K562 (cell line): Measurements from ENCODE around the gene NCMAP. TPM values are rescaled to one million over a fixed set of nuclear protein-coding genes. Genes with fewer than 3 reads are reported as not detected.

Source experiments
- CEBPZ ChIP-seq: fragments of 150-350 bp; IDR thresholded peaks from 2 replicates; pipeline ENCODE4 v1.6.1; 2014; ENCODE audit warnings: low read depth, mild to moderate bottlenecking, low read length, borderline replicate concordance
- GABPB2 ChIP-seq: fragments of 250-450 bp; sonication (Bioruptor Pico); conservative IDR thresholded peaks from 2 replicates; pipeline ENCODE4 v1.5.1; 2021; ENCODE audit warnings: mild to moderate bottlenecking
- IRF1 ChIP-seq: sonication (generic); formaldehyde crosslinking; IDR thresholded peaks from 2 replicates; pipeline ENCODE4 v1.8.0; 2022; ENCODE audit warnings: missing genetic modification reagents, mild to moderate bottlenecking, borderline replicate concordance
- MYNN ChIP-seq, 2 experiments: sonication (generic); formaldehyde crosslinking in 1 of 2; IDR thresholded peaks; 2 replicates each; pipeline versions ENCODE4 v1.5.0 to v1.6.1; 2016 to 2020; ENCODE audit warnings: antibody characterized with exemption in 1 of 2, missing genetic modification reagents in 1 of 2
- NCOA6 ChIP-seq: fragments of 450-650 bp; IDR thresholded peaks from 2 replicates; pipeline ENCODE4 v1.6.1; 2017; ENCODE audit warnings: mild to moderate bottlenecking
- RAD51 ChIP-seq: fragments of 450-650 bp; IDR thresholded peaks from 2 replicates; pipeline ENCODE4 v1.7.1; 2016; ENCODE audit warnings: low read depth, mild to moderate bottlenecking, borderline replicate concordance
- RBBP5 ChIP-seq: fragments of 200-600 bp; sonication (generic); IDR thresholded peaks from 2 replicates; pipeline ENCODE4 v1.6.1; 2012; ENCODE audit warnings: borderline replicate concordance, mild to moderate bottlenecking, low read length, control low read depth, inconsistent platforms; ENCODE audit not compliant: insufficient read depth, poor library complexity, severe bottlenecking
- SMAD3 ChIP-seq: fragments of 450-650 bp; formaldehyde crosslinking; conservative IDR thresholded peaks from 2 replicates; pipeline ENCODE4 v1.4.0; 2020; ENCODE audit warnings: mild to moderate bottlenecking
- STAG1 ChIP-seq: sonication (generic); formaldehyde crosslinking; IDR thresholded peaks from 2 replicates; pipeline ENCODE4 v1.5.0; 2020; ENCODE audit warnings: missing genetic modification reagents, borderline replicate concordance
- TRIM28 ChIP-seq: fragments of 450-650 bp; IDR thresholded peaks from 2 replicates; pipeline ENCODE4 v1.6.1; 2017
- ZC3H4 ChIP-seq: sonication (generic); formaldehyde crosslinking; IDR thresholded peaks from 2 replicates; pipeline ENCODE4 v1.9.0; 2021; ENCODE audit warnings: missing genetic modification reagents, borderline replicate concordance
- ZFP30 ChIP-seq: fragments of 250-450 bp; sonication (Bioruptor Pico); IDR thresholded peaks from 2 replicates; pipeline ENCODE4 v1.8.0; 2022; ENCODE audit warnings: moderate library complexity, mild to moderate bottlenecking, inconsistent platforms, borderline replicate concordance
- ZNF431 ChIP-seq: sonication (generic); formaldehyde crosslinking; IDR thresholded peaks from 2 replicates; pipeline ENCODE4 v1.8.0; 2022; ENCODE audit warnings: mild to moderate bottlenecking, missing genetic modification reagents
- ZNF644 ChIP-seq: fragments of 200-800 bp; sonication (Bioruptor generic); IDR thresholded peaks from 2 replicates; pipeline ENCODE4 v1.6.1; 2016; ENCODE audit warnings: low read depth, missing genetic modification characterization, missing compliant biosample characterization
- ZNF740 ChIP-seq, 3 experiments: fragments of 200-800 bp in 1 of 3; sonication (Bioruptor generic) in 1 of 3; sonication (generic) in 1 of 3; formaldehyde crosslinking in 1 of 3; IDR thresholded peaks; 2 replicates each; pipeline versions ENCODE4 v1.6.1 to v1.8.0; 2016 to 2022; ENCODE audit warnings: mild to moderate bottlenecking in 2 of 3, missing compliant biosample characterization in 2 of 3, missing genetic modification characterization in 2 of 3, missing genetic modification reagents in 1 of 3
- ZSCAN29 ChIP-seq: fragments of 450-650 bp; IDR thresholded peaks from 2 replicates; pipeline ENCODE4 v1.6.1; 2017
- polyA plus RNA-seq, 8 experiments: library from polyadenylated mRNA; depleted of rRNA in 4 of 8; stranded (reverse) in 5 of 8; unstranded in 3 of 8; fragments of >200 nt; fragmentation: Nextera tagmentation in 2 of 8; fragmentation: Illumina TruSeq in 1 of 8; extraction: Ambion mirVana in 2 of 8; extraction: Trizol in 1 of 8; gene quantifications; 2 replicates each; pipeline versions ENCODE4 v1.2.1 to v1.2.3, GENCODE V29; 2011 to 2014; ENCODE audit warnings: inconsistent platforms in 1 of 8, missing spikeins in 1 of 8
- total RNA-seq, 7 experiments: library from RNA; depleted of rRNA in 6 of 7; stranded (reverse); fragments of >200 nt in 6 of 7; fragmentation: Illumina TruSeq in 2 of 7; extraction: Trizol in 2 of 7; gene quantifications; 2 replicates each; pipeline versions ENCODE4 v1.2.1 to v1.2.3, GENCODE V29; 2011 to 2021; ENCODE audit warnings: low replicate concordance in 1 of 7
- TF ChIP-seq, protein P1 (sequence below): sonication (generic); formaldehyde crosslinking; IDR thresholded peaks from 2 replicates; pipeline ENCODE4 v1.8.0; 2022; ENCODE audit warnings: mild to moderate bottlenecking, missing genetic modification reagents
- TF ChIP-seq, protein P2 (sequence below): fragments of 200-400 bp; formaldehyde crosslinking; IDR thresholded peaks from 2 replicates; pipeline ENCODE4 v1.6.1; 2017; ENCODE audit warnings: mild to moderate bottlenecking, low read depth, low read length, moderate library complexity

Gene NCMAP
- total and polyA plus RNA-seq, 9 of the 15 experiments (the other 6 are each of a cell fraction or from before 2014, with no cell fraction given): 0.03 TPM; not detected in 8

- TF ChIP-seq MYNN (IDR thresholded peaks at IDR 0.05) (no peak), MYNN (CRISPR knock-in tag; IDR thresholded peaks at IDR 0.05) (no peak), SMAD3 (CRISPR knock-in tag) (0 out of 2 replicates have a peak, but pooled peaks have one; percentile 25), STAG1 (CRISPR knock-in tag) (no peak), NCOA6 (no peak), ZSCAN29 (no peak), GABPB2 (CRISPR knock-in tag) (no peak), ZFP30 (CRISPR knock-in tag) (no peak), TRIM28 (0 out of 2 replicates have a peak, but pooled peaks have one; percentile 44), ZNF740 (CRISPR knock-in tag; IDR thresholded peaks at IDR 0.05) (no peak), ZNF740 (tag; IDR thresholded peaks at IDR 0.05) (no peak), ZNF431 (CRISPR knock-in tag) (no peak), ZNF644 (tag) (no peak), ZC3H4 (CRISPR knock-in tag) (no peak), IRF1 (CRISPR knock-in tag) (no peak), CEBPZ (no peak), RBBP5 (no peak), RAD51 (peak; percentile 88)
- TF ChIP-seq, protein P1, sequence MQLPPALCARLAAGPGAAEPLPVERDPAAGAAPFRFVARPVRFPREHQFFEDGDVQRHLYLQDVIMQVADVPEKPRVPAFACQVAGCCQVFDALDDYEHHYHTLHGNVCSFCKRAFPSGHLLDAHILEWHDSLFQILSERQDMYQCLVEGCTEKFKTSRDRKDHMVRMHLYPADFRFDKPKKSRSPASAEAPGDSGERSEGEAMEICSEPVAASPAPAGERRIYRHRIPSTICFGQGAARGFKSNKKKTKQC (CRISPR knock-in tag): peak; percentile 85; the same call in 1 of the 2 replicates
- TF ChIP-seq, protein P2, sequence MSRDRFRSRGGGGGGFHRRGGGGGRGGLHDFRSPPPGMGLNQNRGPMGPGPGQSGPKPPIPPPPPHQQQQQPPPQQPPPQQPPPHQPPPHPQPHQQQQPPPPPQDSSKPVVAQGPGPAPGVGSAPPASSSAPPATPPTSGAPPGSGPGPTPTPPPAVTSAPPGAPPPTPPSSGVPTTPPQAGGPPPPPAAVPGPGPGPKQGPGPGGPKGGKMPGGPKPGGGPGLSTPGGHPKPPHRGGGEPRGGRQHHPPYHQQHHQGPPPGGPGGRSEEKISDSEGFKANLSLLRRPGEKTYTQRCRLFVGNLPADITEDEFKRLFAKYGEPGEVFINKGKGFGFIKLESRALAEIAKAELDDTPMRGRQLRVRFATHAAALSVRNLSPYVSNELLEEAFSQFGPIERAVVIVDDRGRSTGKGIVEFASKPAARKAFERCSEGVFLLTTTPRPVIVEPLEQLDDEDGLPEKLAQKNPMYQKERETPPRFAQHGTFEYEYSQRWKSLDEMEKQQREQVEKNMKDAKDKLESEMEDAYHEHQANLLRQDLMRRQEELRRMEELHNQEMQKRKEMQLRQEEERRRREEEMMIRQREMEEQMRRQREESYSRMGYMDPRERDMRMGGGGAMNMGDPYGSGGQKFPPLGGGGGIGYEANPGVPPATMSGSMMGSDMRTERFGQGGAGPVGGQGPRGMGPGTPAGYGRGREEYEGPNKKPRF: no peak
Measured at GRCh38 chr1:24642481-24643362, 86.8 kb downstream of the NCMAP start, which contains the start of gene SRRM1 (continued).
